ENCODE measurements around the gene TPSD1.

TPSD1 gene

GRCh38 chr16:1281517-1281916, 25.6 kb downstream of the TPSD1 start:
- TF ChIP-seq TAF1 (IDR thresholded peaks at IDR 0.05; ENCODE audit: low read depth), result no peak
- no peak for TF ChIP-seq FOXM1 (IDR thresholded peaks at IDR 0.05; ENCODE audit: borderline replicate concordance, low read depth)
- no peak for TF ChIP-seq EGR1 (IDR thresholded peaks at IDR 0.05)
- no peak for TF ChIP-seq CREB1 (IDR thresholded peaks at IDR 0.05; ENCODE audit: low read depth)
- TF ChIP-seq ZBTB7A (IDR thresholded peaks at IDR 0.05; ENCODE audit: low read depth), result no peak
- no peak for TF ChIP-seq TCF12 (IDR thresholded peaks at IDR 0.05; ENCODE audit: low read depth)
- TF ChIP-seq CEBPB (IDR thresholded peaks at IDR 0.05), result no peak

- TF ChIP-seq EP300 (IDR thresholded peaks at IDR 0.05; ENCODE audit: borderline replicate concordance), result no peak
- no peak for TF ChIP-seq USF1 (IDR thresholded peaks at IDR 0.05)
- no peak for TF ChIP-seq FOXM1 (IDR thresholded peaks at IDR 0.05; ENCODE audit: borderline replicate concordance, low read depth)
- no peak for TF ChIP-seq REST (IDR thresholded peaks at IDR 0.05; ENCODE audit: low read depth)
- no peak for TF ChIP-seq TAF1 (IDR thresholded peaks at IDR 0.05; ENCODE audit: low read depth)
- TF ChIP-seq YY1 (IDR thresholded peaks at IDR 0.05; ENCODE audit: low read depth), result no peak
- TF ChIP-seq EGR1 (IDR thresholded peaks at IDR 0.05), result no peak
- no peak for TF ChIP-seq ZBTB7A (IDR thresholded peaks at IDR 0.05; ENCODE audit: low read depth)
- no peak for TF ChIP-seq TCF12 (IDR thresholded peaks at IDR 0.05; ENCODE audit: low read depth)
- TF ChIP-seq TEAD4 (IDR thresholded peaks at IDR 0.05), result no peak
- no peak for TF ChIP-seq NFIC (IDR thresholded peaks at IDR 0.05)
- no peak for TF ChIP-seq MAX (IDR thresholded peaks at IDR 0.05)
Observed at GRCh38 chr16:1282324-1282973, 26.6 kb downstream of the TPSD1 start.

- no peak for TF ChIP-seq USF1 (IDR thresholded peaks at IDR 0.05)
- TF ChIP-seq REST (IDR thresholded peaks at IDR 0.05; ENCODE audit: low read depth), result no peak
- TF ChIP-seq CEBPB (IDR thresholded peaks at IDR 0.05), result no peak
- TF ChIP-seq TAF1 (IDR thresholded peaks at IDR 0.05; ENCODE audit: low read depth), result no peak
- TF ChIP-seq NFIC (IDR thresholded peaks at IDR 0.05), result no peak
- no peak for TF ChIP-seq MAX (IDR thresholded peaks at IDR 0.05)
- TF ChIP-seq EGR1 (IDR thresholded peaks at IDR 0.05), result no peak
- no peak for TF ChIP-seq TCF12 (IDR thresholded peaks at IDR 0.05; ENCODE audit: low read depth)
- no peak for TF ChIP-seq YY1 (IDR thresholded peaks at IDR 0.05; ENCODE audit: low read depth)
Observed at GRCh38 chr16:1283296-1283695, 27.4 kb downstream of the TPSD1 start.

GRCh38 chr16:1283996-1284616, 28.2 kb downstream of the TPSD1 start:
- TF ChIP-seq ZBTB7A (IDR thresholded peaks at IDR 0.05; ENCODE audit: low read depth) (no peak), EP300 (IDR thresholded peaks at IDR 0.05; ENCODE audit: borderline replicate concordance) (no peak), RAD21 (IDR thresholded peaks at IDR 0.05; ENCODE audit: low read depth) (no peak), EGR1 (IDR thresholded peaks at IDR 0.05) (no peak), USF1 (IDR thresholded peaks at IDR 0.05) (no peak), TAF1 (IDR thresholded peaks at IDR 0.05; ENCODE audit: low read depth) (no peak), REST (IDR thresholded peaks at IDR 0.05; ENCODE audit: low read depth) (no peak), CEBPB (IDR thresholded peaks at IDR 0.05) (no peak)
